Measurements from ENCODE around the gene MID2. TPM values are rescaled to one million over a fixed set of nuclear protein-coding genes. Genes with fewer than 3 reads are reported as not detected.
A peak's percentile ranks its signal among the peaks of the same experiment; 100 is the strongest.

Gene MID2
- total RNA-seq, 1 experiment from 2014 or later = 0.43 TPM

GRCh38 chrX:107823042-107823441, 2.6 kb upstream of the MID2 start:
- intact Hi-C loops (cut with micrococcal nuclease; ENCODE audit: unreplicated experiment) = no loop called here
- no peak for DNase-seq (ENCODE audit: low spot score)
- Histone ChIP-seq H3K4me1 (ENCODE audit: insufficient read depth, low read length, poor library complexity, severe bottlenecking) (no peaks in the 10 kb centered on the region), H3K4me3 (ENCODE audit: low read depth, low read length, poor library complexity, severe bottlenecking) (no peak overlapping the region), H3K36me3 (ENCODE audit: insufficient read depth, low read length, poor library complexity, severe bottlenecking) (no peaks in the 10 kb centered on the region), H3K27me3 (replicated peaks; ENCODE audit: insufficient read depth, low read depth, low read length, poor library complexity) (peaks cover 22% of the 10 kb centered on the region), H3K27ac (ENCODE audit: low read depth, low read length, poor library complexity, severe bottlenecking) (no peak overlapping the region), H3K9me3 (ENCODE audit: low read depth, low read length, poor library complexity, severe bottlenecking) (peaks cover 3% of the 10 kb centered on the region)
- TF ChIP-seq EZH2 (IDR thresholded peaks at IDR 0.05; ENCODE audit: borderline replicate concordance, low read depth, low read length, poor library complexity, severe bottlenecking) = no peak
- ChIA-PET CTCF (no interaction called here), POLR2A (ENCODE audit: low non-redundant PET) (no interaction called here)
- no TSS peak for BruUV-seq (replicated peaks)

GRCh38 chrX:107823456-107823855, 2.2 kb upstream of the MID2 start:
- Histone ChIP-seq H3K27me3 (replicated peaks; ENCODE audit: insufficient read depth, low read depth, low read length, poor library complexity) (peaks cover 22% of the 10 kb centered on the region), H3K9me3 (ENCODE audit: low read depth, low read length, poor library complexity, severe bottlenecking) (peaks cover 3% of the 10 kb centered on the region), H3K36me3 (ENCODE audit: insufficient read depth, low read length, poor library complexity, severe bottlenecking) (no peaks in the 10 kb centered on the region), H3K4me3 (ENCODE audit: low read depth, low read length, poor library complexity, severe bottlenecking) (no peak overlapping the region), H3K4me1 (ENCODE audit: insufficient read depth, low read length, poor library complexity, severe bottlenecking) (no peaks in the 10 kb centered on the region), H3K27ac (ENCODE audit: low read depth, low read length, poor library complexity, severe bottlenecking) (no peak overlapping the region)
- no peak for TF ChIP-seq EZH2 (IDR thresholded peaks at IDR 0.05; ENCODE audit: borderline replicate concordance, low read depth, low read length, poor library complexity, severe bottlenecking)
- BruUV-seq (replicated peaks) = no TSS peak
- no peak for DNase-seq (ENCODE audit: low spot score)
- CTCF ChIA-PET = no interaction called here
- POLR2A ChIA-PET (ENCODE audit: low non-redundant PET) = no interaction called here
- intact Hi-C loops (cut with micrococcal nuclease; ENCODE audit: unreplicated experiment) = no loop called here

DNA sequence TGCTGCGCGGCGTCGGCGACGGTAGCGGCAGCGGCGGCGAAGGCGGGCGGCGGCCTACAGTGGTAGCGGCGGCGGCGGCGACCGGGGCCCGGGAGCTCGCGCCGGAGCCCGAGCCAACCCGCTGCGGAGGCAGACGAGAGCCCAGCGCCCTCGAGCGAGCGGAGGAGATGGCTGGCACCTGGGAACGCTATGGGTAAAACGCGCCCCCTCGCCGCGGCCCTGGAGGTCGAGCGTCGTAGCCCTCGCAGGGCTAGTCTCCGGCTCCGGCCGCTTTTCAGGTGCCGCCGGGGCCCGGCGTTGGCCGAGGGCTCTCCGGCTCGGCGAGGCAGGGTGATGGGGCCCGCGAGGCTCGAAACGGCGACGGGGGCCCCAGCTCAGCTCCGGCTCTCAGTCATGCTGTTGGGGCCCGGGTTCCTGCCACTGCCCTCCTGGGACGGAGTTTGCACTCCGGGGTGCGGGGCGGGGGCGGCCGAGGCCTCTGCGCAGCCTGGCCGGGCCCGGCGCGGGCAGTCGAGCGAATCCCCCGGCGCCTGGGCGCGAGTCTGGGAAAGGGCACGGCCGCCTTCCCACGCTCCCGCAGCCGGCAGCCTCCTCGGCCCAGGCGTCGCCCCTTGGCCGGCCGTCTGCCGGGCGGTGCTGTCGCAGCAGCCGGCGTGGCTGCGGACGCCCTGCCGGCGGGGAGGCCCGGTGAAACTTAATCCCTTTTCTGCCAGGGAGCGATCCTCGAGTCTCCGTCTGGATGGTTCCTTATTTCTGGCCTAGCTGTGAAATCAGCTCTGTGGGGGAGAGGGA, 768 bp downstream of the MID2 start:
- TF ChIP-seq, protein P1, sequence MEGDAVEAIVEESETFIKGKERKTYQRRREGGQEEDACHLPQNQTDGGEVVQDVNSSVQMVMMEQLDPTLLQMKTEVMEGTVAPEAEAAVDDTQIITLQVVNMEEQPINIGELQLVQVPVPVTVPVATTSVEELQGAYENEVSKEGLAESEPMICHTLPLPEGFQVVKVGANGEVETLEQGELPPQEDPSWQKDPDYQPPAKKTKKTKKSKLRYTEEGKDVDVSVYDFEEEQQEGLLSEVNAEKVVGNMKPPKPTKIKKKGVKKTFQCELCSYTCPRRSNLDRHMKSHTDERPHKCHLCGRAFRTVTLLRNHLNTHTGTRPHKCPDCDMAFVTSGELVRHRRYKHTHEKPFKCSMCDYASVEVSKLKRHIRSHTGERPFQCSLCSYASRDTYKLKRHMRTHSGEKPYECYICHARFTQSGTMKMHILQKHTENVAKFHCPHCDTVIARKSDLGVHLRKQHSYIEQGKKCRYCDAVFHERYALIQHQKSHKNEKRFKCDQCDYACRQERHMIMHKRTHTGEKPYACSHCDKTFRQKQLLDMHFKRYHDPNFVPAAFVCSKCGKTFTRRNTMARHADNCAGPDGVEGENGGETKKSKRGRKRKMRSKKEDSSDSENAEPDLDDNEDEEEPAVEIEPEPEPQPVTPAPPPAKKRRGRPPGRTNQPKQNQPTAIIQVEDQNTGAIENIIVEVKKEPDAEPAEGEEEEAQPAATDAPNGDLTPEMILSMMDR (conservative IDR thresholded peaks at IDR 0.05; ENCODE audit: low read depth, low read length) = no peak
- TF ChIP-seq EZH2 (IDR thresholded peaks at IDR 0.05; ENCODE audit: borderline replicate concordance, low read depth, low read length, poor library complexity, severe bottlenecking) = no peak
- Histone ChIP-seq H3K27ac (ENCODE audit: low read depth, low read length, poor library complexity, severe bottlenecking) (no peak overlapping the region), H3K9me3 (ENCODE audit: low read depth, low read length, poor library complexity, severe bottlenecking) (no peaks in the 10 kb centered on the region), H3K4me1 (ENCODE audit: insufficient read depth, low read length, poor library complexity, severe bottlenecking) (no peaks in the 10 kb centered on the region), H3K36me3 (ENCODE audit: insufficient read depth, low read length, poor library complexity, severe bottlenecking) (no peaks in the 10 kb centered on the region), H3K4me3 (ENCODE audit: low read depth, low read length, poor library complexity, severe bottlenecking) (peak overlapping the region; percentile 28), H3K27me3 (replicated peaks; ENCODE audit: insufficient read depth, low read depth, low read length, poor library complexity) (peaks cover 21% of the 10 kb centered on the region)
- BruUV-seq (replicated peaks) = no TSS peak
- peak; percentile 11 for DNase-seq (ENCODE audit: low spot score)
- CTCF ChIA-PET = no interaction called here
- POLR2A ChIA-PET (ENCODE audit: low non-redundant PET) = no interaction called here
- intact Hi-C loops (cut with micrococcal nuclease; ENCODE audit: unreplicated experiment) = no loop called here

- intact Hi-C loops (cut with micrococcal nuclease; ENCODE audit: unreplicated experiment) = no loop called here
- BruUV-seq (replicated peaks) = no TSS peak
Observed at GRCh38 chrX:107827030-107827831, 1.6 kb downstream of the MID2 start.

More at GRCh38 chrX:107827030-107827831, 1.6 kb downstream of the MID2 start:
- H3K27me3 ChIP-seq (replicated peaks; ENCODE audit: insufficient read depth, low read depth, low read length, poor library complexity) = peaks cover 26% of the 10 kb centered on the region
- H3K27ac ChIP-seq (ENCODE audit: low read depth, low read length, poor library complexity, severe bottlenecking) = no peak overlapping the region
- H3K9me3 ChIP-seq (ENCODE audit: low read depth, low read length, poor library complexity, severe bottlenecking) = no peaks in the 10 kb centered on the region
- H3K36me3 ChIP-seq (ENCODE audit: insufficient read depth, low read length, poor library complexity, severe bottlenecking) = no peaks in the 10 kb centered on the region
- H3K4me1 ChIP-seq (ENCODE audit: insufficient read depth, low read length, poor library complexity, severe bottlenecking) = no peaks in the 10 kb centered on the region
- no peak for DNase-seq (ENCODE audit: low spot score)
- no peak for TF ChIP-seq EZH2 (IDR thresholded peaks at IDR 0.05; ENCODE audit: borderline replicate concordance, low read depth, low read length, poor library complexity, severe bottlenecking)
- TF ChIP-seq, protein P1 (conservative IDR thresholded peaks at IDR 0.05; ENCODE audit: low read depth, low read length) = no peak
- H3K4me3 ChIP-seq (ENCODE audit: low read depth, low read length, poor library complexity, severe bottlenecking) = no peak overlapping the region
- ChIA-PET CTCF (no interaction called here), POLR2A (ENCODE audit: low non-redundant PET) (no interaction called here)
